HFF-Myc (cell line): ENCODE results near the gene ATOX1.
"Not testable (repeated sequence)": the region's sequence is repeated elsewhere in the genome, so short reads cannot be mapped to it uniquely, and the experiment has no call there.

Experiments used
- DNase-seq: peaks from one replicate; pipeline ENCODE4 v3.0.0-alpha.2; 2011; ENCODE audit warnings: low read depth; ENCODE audit errors: extremely low read depth
- H3K4me3 ChIP-seq: replicated peaks from 2 replicates; pipeline ENCODE4 v1.5.1; 2011; ENCODE audit warnings: low read depth, mild to moderate bottlenecking, control low read depth, low read length
- CTCF ChIP-seq: IDR thresholded peaks from 2 replicates; pipeline ENCODE4 v1.5.1; 2012; ENCODE audit warnings: mild to moderate bottlenecking, low read depth, low read length, control low read depth; ENCODE audit errors: missing control alignments

The ATOX1 gene

GRCh38 chr5:151793358-151793757 is 34.9 kb upstream of the ATOX1 start:
- no peak for TF ChIP-seq CTCF
- no peak overlapping the region for H3K4me3 ChIP-seq
- no peak for DNase-seq

GRCh38 chr5:151787817-151788216 is 29.4 kb upstream of the ATOX1 start:
- TF ChIP-seq CTCF, result no peak
- DNase-seq, result no peak
- H3K4me3 ChIP-seq, result no peak overlapping the region

GRCh38 chr5:151786468-151786867 is 28.0 kb upstream of the ATOX1 start:
- no peak for TF ChIP-seq CTCF
- H3K4me3 ChIP-seq, result no peak overlapping the region
- no peak for DNase-seq

- DNase-seq, result no peak
- H3K4me3 ChIP-seq, result no peak overlapping the region
- no peak for TF ChIP-seq CTCF
These were observed 25.7 kb upstream of the ATOX1 start for GRCh38 chr5:151784141-151784540.

- DNase-seq, H3K4me3 ChIP-seq: not testable (repeated sequence)
These were observed 25.2 kb upstream of the ATOX1 start for GRCh38 chr5:151783664-151784063.

GRCh38 chr5:151781201-151781600 is 22.8 kb upstream of the ATOX1 start:
- no peak for DNase-seq
- TF ChIP-seq CTCF, result no peak
- H3K4me3 ChIP-seq, result no peak overlapping the region

GRCh38 chr5:151780348-151780747 is 21.9 kb upstream of the ATOX1 start:
- no peak for TF ChIP-seq CTCF
- H3K4me3 ChIP-seq, result no peak overlapping the region
- no peak for DNase-seq
